ENCODE results near the gene CEACAM4. TPM values are rescaled to one million over a fixed set of nuclear protein-coding genes. Genes with fewer than 3 reads are reported as not detected.
"Not testable (repeated sequence)": the region's sequence is repeated elsewhere in the genome, so short reads cannot be mapped to it uniquely, and the experiment has no call there.

CEACAM4 gene
- total RNA-seq, 2 experiments from 2014 or later = not detected

- DNase-seq, H3K4me1 Mint-ChIP-seq, H3K4me3 Mint-ChIP-seq, H3K27me3 Mint-ChIP-seq: not testable (repeated sequence)
- H3K27ac Mint-ChIP-seq = peak overlapping the region; percentile 21
- H3K36me3 Mint-ChIP-seq = peaks cover 48% of the 10 kb centered on the region
- H3K9me3 Mint-ChIP-seq = peaks cover 20% of the 10 kb centered on the region
Observed at GRCh38 chr19:41582577-41583182, 44.2 kb downstream of the CEACAM4 start.

- not testable (repeated sequence) for DNase-seq, H3K27me3 Mint-ChIP-seq, H3K4me3 Mint-ChIP-seq, H3K27ac Mint-ChIP-seq
- Mint-ChIP-seq H3K9me3 (peaks cover 20% of the 10 kb centered on the region), H3K4me1 (peaks cover 16% of the 10 kb centered on the region), H3K36me3 (peaks cover 51% of the 10 kb centered on the region)
Observed at GRCh38 chr19:41581068-41581467, 45.8 kb downstream of the CEACAM4 start.

DNA sequence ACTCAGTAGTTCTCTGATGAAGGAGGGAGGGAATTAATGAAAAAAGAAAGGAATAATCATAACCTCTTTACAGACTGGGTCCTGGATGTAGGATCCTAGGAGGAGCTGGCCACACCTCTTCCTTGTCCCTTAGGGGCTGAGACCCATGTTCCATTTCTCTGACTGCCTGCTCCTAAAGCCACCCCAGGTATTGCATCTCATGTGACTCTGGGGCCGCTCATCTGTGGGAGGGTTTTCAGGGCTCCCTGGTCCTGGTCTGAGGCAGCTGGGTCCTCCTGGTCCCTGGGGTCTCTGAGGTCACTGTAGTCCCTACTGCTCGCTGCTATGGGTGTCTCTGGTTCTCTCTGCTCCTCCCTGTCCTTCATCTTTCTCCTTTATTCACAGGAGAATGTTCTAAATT lies 48.0 kb downstream of the CEACAM4 start:
- DNase-seq = no peak
- Mint-ChIP-seq H3K4me3 (no peak overlapping the region), H3K27me3 (no peaks in the 10 kb centered on the region), H3K9me3 (peaks cover 20% of the 10 kb centered on the region), H3K27ac (no peak overlapping the region), H3K4me1 (peaks cover 27% of the 10 kb centered on the region), H3K36me3 (peaks cover 49% of the 10 kb centered on the region)

GRCh38 chr19:41577833-41578232 lies 49.0 kb downstream of the CEACAM4 start:
- Mint-ChIP-seq H3K27ac (no peak overlapping the region), H3K4me1 (peaks cover 27% of the 10 kb centered on the region), H3K4me3 (peak overlapping the region; percentile 9), H3K27me3 (no peaks in the 10 kb centered on the region), H3K36me3 (peaks cover 41% of the 10 kb centered on the region), H3K9me3 (peaks cover 12% of the 10 kb centered on the region)
- no peak for DNase-seq

DNA sequence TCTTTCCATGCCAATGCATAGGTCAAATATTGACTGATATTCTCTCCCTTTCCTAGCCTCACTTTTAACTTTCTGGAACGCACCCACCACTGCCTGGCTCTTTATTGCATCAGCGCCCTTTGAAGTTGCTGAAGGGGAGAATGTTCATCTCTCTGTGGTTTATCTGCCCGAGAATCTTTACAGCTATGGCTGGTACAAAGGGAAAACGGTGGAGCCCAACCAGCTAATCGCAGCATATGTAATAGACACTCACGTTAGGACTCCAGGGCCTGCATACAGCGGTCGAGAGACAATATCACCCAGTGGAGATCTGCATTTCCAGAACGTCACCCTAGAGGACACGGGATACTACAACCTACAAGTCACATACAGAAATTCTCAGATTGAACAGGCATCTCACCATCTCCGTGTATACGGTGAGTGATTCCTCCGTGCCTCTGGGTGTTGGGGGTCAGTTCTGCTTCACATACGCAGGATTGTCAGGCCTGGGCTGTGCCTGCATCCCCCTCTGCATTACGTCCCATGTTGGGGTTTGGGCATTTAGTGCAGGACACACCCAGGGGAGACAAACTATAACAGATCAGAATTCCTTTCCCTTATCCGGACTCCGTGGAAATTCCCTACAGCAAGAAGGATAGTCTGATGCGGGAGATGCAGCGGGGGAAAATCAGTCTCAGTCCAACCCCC lies 49.6 kb downstream of the CEACAM4 start:
- H3K36me3 Mint-ChIP-seq = peaks cover 35% of the 10 kb centered on the region
- peaks cover 27% of the 10 kb centered on the region for H3K4me1 Mint-ChIP-seq
- peak overlapping the region; percentile 85 for H3K27ac Mint-ChIP-seq
- no peaks in the 10 kb centered on the region for H3K27me3 Mint-ChIP-seq
- no peak for DNase-seq
- peak overlapping the region; percentile 9 for H3K4me3 Mint-ChIP-seq
- peaks cover 10% of the 10 kb centered on the region for H3K9me3 Mint-ChIP-seq

DNA sequence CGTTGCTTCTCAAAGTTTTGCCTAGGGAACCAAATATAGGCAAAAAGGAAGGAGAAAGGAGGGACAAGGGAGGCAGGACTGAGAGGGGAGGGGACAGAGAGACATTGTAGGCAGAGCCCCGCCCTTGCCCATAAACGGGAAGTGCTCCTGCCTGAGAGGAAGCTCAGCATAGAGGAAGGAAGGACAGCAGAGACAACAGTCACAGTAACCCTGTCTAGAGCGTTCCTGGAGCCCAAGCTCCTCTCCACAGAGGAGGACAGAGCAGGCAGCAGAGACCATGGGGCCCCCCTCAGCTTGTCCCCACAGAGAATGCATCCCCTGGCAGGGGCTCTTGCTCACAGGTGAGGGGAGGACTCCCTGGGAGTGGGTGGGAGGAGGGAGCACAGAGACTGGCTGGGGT lies 50.9 kb downstream of the CEACAM4 start, which contains the start of gene CEACAM21:
Gene CEACAM21 (plus strand): TSS at position 169 of the 400 bp plus-strand sequence. CDS start 109 bp downstream, at position 278.
- Mint-ChIP-seq H3K27me3 (no peaks in the 10 kb centered on the region), H3K4me1 (peaks cover 27% of the 10 kb centered on the region), H3K4me3 (peak within 1 kb of the TSS; percentile 77), H3K36me3 (peaks cover 22% of the 10 kb centered on the region), H3K9me3 (no peaks in the 10 kb centered on the region), H3K27ac (peak within 1 kb of the TSS; percentile 85)
- DNase-seq = peak; percentile 48

DNA sequence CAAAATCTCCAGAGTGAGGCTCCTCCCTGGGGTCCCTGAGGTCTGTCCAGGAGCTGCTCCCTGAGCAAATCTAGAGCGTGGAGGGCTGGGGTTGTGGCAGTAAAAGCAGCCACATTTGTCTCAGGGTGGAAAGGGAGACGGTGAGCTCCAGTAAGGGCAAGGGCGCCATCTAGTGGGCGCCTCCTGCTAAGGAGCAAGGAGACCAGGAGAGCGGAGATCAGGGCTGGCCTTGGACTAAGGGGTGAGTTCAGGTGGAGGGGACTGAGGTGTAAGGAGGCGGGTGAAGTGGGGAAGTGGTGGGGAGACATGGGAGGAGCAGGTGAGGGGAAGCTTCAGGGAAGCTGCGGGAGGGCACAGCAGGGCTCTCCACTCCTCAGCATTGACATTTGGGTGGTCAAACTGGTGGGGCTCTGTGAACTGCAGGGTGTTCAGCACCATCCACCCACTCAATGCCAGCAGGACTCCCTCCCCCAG lies 56.2 kb downstream of the CEACAM4 start:
- no peaks in the 10 kb centered on the region for H3K9me3 Mint-ChIP-seq
- H3K4me3 Mint-ChIP-seq = no peak overlapping the region
- peaks cover 13% of the 10 kb centered on the region for H3K36me3 Mint-ChIP-seq
- no peaks in the 10 kb centered on the region for H3K27me3 Mint-ChIP-seq
- peak overlapping the region; percentile 49 for H3K27ac Mint-ChIP-seq
- peak; percentile 84 for DNase-seq
- peaks cover 36% of the 10 kb centered on the region for H3K4me1 Mint-ChIP-seq

DNA sequence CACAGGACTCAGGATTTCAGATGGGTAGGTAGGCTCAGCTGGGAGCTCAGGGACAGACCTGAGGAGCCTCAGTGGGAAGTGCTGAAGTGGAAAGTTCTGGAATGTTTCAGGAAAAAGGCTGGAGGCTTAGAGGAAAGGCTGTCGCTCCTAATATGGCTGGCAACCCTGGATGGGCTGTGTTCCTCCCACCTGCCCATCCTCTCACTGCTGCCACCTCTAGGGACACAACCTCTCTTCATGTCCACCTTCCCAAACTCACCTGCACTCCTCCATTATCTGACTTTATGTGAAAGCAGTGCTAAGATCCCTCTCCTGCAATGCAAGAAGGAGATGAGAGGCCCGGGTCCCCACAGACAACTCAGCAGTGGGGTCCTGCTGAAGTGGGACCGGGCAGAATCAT lies 56.7 kb downstream of the CEACAM4 start:
- H3K27me3 Mint-ChIP-seq = no peaks in the 10 kb centered on the region
- H3K4me3 Mint-ChIP-seq = no peak overlapping the region
- peaks cover 33% of the 10 kb centered on the region for H3K4me1 Mint-ChIP-seq
- no peak for DNase-seq
- no peak overlapping the region for H3K27ac Mint-ChIP-seq
- no peaks in the 10 kb centered on the region for H3K9me3 Mint-ChIP-seq
- H3K36me3 Mint-ChIP-seq = peaks cover 16% of the 10 kb centered on the region

GRCh38 chr19:41569481-41570150 lies 57.3 kb downstream of the CEACAM4 start:
- Mint-ChIP-seq H3K9me3 (no peaks in the 10 kb centered on the region), H3K27ac (peak overlapping the region; percentile 23), H3K4me1 (peaks cover 33% of the 10 kb centered on the region), H3K27me3 (no peaks in the 10 kb centered on the region), H3K36me3 (peaks cover 16% of the 10 kb centered on the region), H3K4me3 (no peak overlapping the region)
- DNase-seq = no peak

Other genes with a start within 250 kb of the CEACAM4 start
- gene EXOSC5, start 229.7 kb downstream of the CEACAM4 start, total RNA-seq = 10 to 100 TPM; 43.5 to 44.6 TPM
- gene BCKDHA, start 229.3 kb downstream of the CEACAM4 start, total RNA-seq = 10 to 100 TPM; 21.3 to 28.0 TPM
- gene B3GNT8, start 199.7 kb downstream of the CEACAM4 start, total RNA-seq = under 1 TPM; 0.10 to 0.48 TPM
- 10 to 100 TPM; 54.5 to 63.0 TPM for gene DMAC2, start 187.2 kb downstream of the CEACAM4 start, total RNA-seq
- not detected for gene ERICH4, start 183.9 kb downstream of the CEACAM4 start, total RNA-seq
- gene CEACAM21, start 50.9 kb downstream of the CEACAM4 start, total RNA-seq = 10 to 100 TPM; 36.5 to 37.5 TPM
- not detected for gene CEACAM7, start 61.2 kb upstream of the CEACAM4 start, total RNA-seq
- gene CEACAM5, start 81.6 kb upstream of the CEACAM4 start, total RNA-seq = not detected
- not detected for gene CEACAM6, start 128.5 kb upstream of the CEACAM4 start, total RNA-seq
- not detected for gene CEACAM3, start 169.5 kb upstream of the CEACAM4 start, total RNA-seq
- not detected for gene LYPD4, start 217.6 kb upstream of the CEACAM4 start, total RNA-seq
- not detected for gene DMRTC2, start 218.0 kb upstream of the CEACAM4 start, total RNA-seq
- gene RPS19, start 233.2 kb upstream of the CEACAM4 start, total RNA-seq = 1,000 to 10,000 TPM; 3,012 to 3,178 TPM

Data from activated naive CD8-positive, alpha-beta T cell treated with anti-CD3 and anti-CD28 coated beads for 36 hours (primary cell).